ENCODE data around the gene HGF.
"Not testable (repeated sequence)": the region's sequence is repeated elsewhere in the genome, so short reads cannot be mapped to it uniquely, and the experiment has no call there.

The HGF gene

GRCh38 chr7:81811956-81812865, 42.4 kb upstream of the HGF start:
- Histone ChIP-seq H3K9me3 (ENCODE audit: insufficient read depth, low read length) (no peaks in the 10 kb centered on the region), H3K79me2 (ENCODE audit: insufficient read depth, low read length) (no peaks in the 10 kb centered on the region), H3K9me2 (replicated peaks; ENCODE audit: insufficient read depth, low read length) (no peaks in the 10 kb centered on the region), H3F3A (ENCODE audit: insufficient read depth) (no peaks in the 10 kb centered on the region), H4K20me1 (ENCODE audit: low read depth, low read length) (no peaks in the 10 kb centered on the region), H2AFZ (ENCODE audit: low read depth, low read length, severe bottlenecking) (peak overlapping the region; percentile 55), H3K4me3 (ENCODE audit: insufficient read depth, low read length, poor library complexity, severe bottlenecking) (no peak overlapping the region), H3K27ac (ENCODE audit: low read depth, low read length) (no peak overlapping the region), H3K36me3 (ENCODE audit: low read length) (no peaks in the 10 kb centered on the region), H3K9ac (ENCODE audit: low read length) (no peak overlapping the region), H3K27me3 (ENCODE audit: low read length) (no peaks in the 10 kb centered on the region), H3K4me2 (ENCODE audit: low read depth, low read length, poor library complexity, severe bottlenecking) (peak overlapping the region; percentile 60)
- TF ChIP-seq CTCF (IDR thresholded peaks at IDR 0.05; ENCODE audit: insufficient read depth, low read length, poor library complexity, severe bottlenecking) (no peak), EZH2phosphoT487 (conservative IDR thresholded peaks at IDR 0.05; ENCODE audit: low read length) (no peak)

DNA sequence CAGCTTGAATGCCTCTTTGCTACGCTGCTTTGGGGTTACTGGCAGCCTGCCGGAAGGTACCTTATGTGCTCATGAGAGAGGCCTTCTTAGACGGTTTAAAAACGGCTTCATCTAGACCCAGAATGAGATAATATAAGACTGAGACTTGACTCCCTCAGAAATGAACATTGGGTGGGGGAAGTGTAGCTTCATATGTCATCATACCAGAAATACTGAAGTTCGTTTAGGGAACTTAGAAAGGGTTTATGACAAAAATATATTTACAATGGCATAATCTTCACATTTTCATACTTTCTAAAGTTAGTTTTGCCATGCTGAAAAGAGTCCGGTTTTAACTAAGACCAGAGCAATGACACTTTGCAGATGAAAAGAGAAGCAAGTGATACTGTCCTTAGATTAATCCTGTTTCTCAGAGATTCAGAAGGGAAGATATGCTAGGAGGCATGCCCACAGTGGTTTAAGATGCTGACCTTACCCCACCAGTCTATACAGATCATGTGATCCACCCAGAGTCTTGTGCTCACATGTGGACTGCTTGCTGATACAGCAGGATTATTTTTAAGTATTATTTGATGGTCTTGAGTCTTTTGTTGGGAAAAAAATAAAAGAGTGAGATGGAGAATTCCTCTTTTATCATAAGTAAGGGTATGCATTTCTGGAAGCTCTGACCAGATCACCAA, 40.8 kb upstream of the HGF start:
- H3K4me3 ChIP-seq (ENCODE audit: insufficient read depth, low read length, poor library complexity, severe bottlenecking): no peak overlapping the region
- H3K27me3 ChIP-seq (ENCODE audit: low read length): no peaks in the 10 kb centered on the region
- peak overlapping the region; percentile 16 for H2AFZ ChIP-seq (ENCODE audit: low read depth, low read length, severe bottlenecking)
- no peak overlapping the region for H3K9ac ChIP-seq (ENCODE audit: low read length)
- H4K20me1 ChIP-seq (ENCODE audit: low read depth, low read length): no peaks in the 10 kb centered on the region
- no peaks in the 10 kb centered on the region for H3K36me3 ChIP-seq (ENCODE audit: low read length)
- no peak overlapping the region for H3K27ac ChIP-seq (ENCODE audit: low read depth, low read length)
- no peaks in the 10 kb centered on the region for H3K9me2 ChIP-seq (replicated peaks; ENCODE audit: insufficient read depth, low read length)
- H3K4me2 ChIP-seq (ENCODE audit: low read depth, low read length, poor library complexity, severe bottlenecking): no peak overlapping the region
- H3K79me2 ChIP-seq (ENCODE audit: insufficient read depth, low read length): no peaks in the 10 kb centered on the region
- no peak for TF ChIP-seq EZH2phosphoT487 (conservative IDR thresholded peaks at IDR 0.05; ENCODE audit: low read length)
- H3K9me3 ChIP-seq (ENCODE audit: insufficient read depth, low read length): no peaks in the 10 kb centered on the region
- H3F3A ChIP-seq (ENCODE audit: insufficient read depth): no peaks in the 10 kb centered on the region

DNA sequence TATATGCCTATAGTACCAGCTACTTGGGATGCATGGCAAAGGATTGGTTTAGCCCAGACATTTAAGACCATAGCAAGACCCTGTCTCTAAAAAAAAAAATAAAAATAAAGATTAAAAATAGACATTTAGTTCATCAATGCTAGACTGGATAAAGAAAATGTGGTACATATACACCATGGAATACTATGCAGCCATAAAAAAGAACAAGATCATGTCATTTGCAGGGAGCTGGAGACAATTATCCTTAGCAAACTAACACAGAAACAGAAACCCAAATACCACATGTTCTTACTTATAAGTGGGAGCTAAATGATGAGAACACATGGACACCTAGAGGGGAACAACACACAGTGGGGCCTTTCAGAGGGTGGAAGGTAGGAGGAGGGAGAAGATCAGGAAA, 38.5 kb upstream of the HGF start:
- not testable (repeated sequence) for H3K27ac ChIP-seq (ENCODE audit: low read depth, low read length); H3K79me2 ChIP-seq (ENCODE audit: insufficient read depth, low read length); H3K4me3 ChIP-seq (ENCODE audit: insufficient read depth, low read length, poor library complexity, severe bottlenecking); H4K20me1 ChIP-seq (ENCODE audit: low read depth, low read length); H2AFZ ChIP-seq (ENCODE audit: low read depth, low read length, severe bottlenecking); H3K9me3 ChIP-seq (ENCODE audit: insufficient read depth, low read length); H3K4me2 ChIP-seq (ENCODE audit: low read depth, low read length, poor library complexity, severe bottlenecking); H3K36me3 ChIP-seq (ENCODE audit: low read length); H3K27me3 ChIP-seq (ENCODE audit: low read length); H3K9ac ChIP-seq (ENCODE audit: low read length); H3F3A ChIP-seq (ENCODE audit: insufficient read depth); H3K9me2 ChIP-seq (replicated peaks; ENCODE audit: insufficient read depth, low read length)

GRCh38 chr7:81803267-81803666, 33.4 kb upstream of the HGF start:
- no peaks in the 10 kb centered on the region for H3K27me3 ChIP-seq (ENCODE audit: low read length)
- H3K4me2 ChIP-seq (ENCODE audit: low read depth, low read length, poor library complexity, severe bottlenecking): no peak overlapping the region
- no peak overlapping the region for H3K9ac ChIP-seq (ENCODE audit: low read length)
- H3K9me2 ChIP-seq (replicated peaks; ENCODE audit: insufficient read depth, low read length): no peaks in the 10 kb centered on the region
- no peak for TF ChIP-seq CTCF (IDR thresholded peaks at IDR 0.05; ENCODE audit: insufficient read depth, low read length, poor library complexity, severe bottlenecking)
- no peak for TF ChIP-seq EZH2phosphoT487 (conservative IDR thresholded peaks at IDR 0.05; ENCODE audit: low read length)
- no peaks in the 10 kb centered on the region for H3K36me3 ChIP-seq (ENCODE audit: low read length)
- no peaks in the 10 kb centered on the region for H3K79me2 ChIP-seq (ENCODE audit: insufficient read depth, low read length)
- H2AFZ ChIP-seq (ENCODE audit: low read depth, low read length, severe bottlenecking): no peak overlapping the region
- H3K9me3 ChIP-seq (ENCODE audit: insufficient read depth, low read length): no peaks in the 10 kb centered on the region
- H3F3A ChIP-seq (ENCODE audit: insufficient read depth): no peaks in the 10 kb centered on the region
- no peak overlapping the region for H3K27ac ChIP-seq (ENCODE audit: low read depth, low read length)
- H4K20me1 ChIP-seq (ENCODE audit: low read depth, low read length): no peaks in the 10 kb centered on the region
- H3K4me3 ChIP-seq (ENCODE audit: insufficient read depth, low read length, poor library complexity, severe bottlenecking): no peak overlapping the region
